ENCODE measurements around the gene UMODL1. TPM values are rescaled to one million over a fixed set of nuclear protein-coding genes. Genes with fewer than 3 reads are reported as not detected.

The UMODL1 gene
- total RNA-seq, 2 donors from 2014 or later = 0.11 TPM; not detected in 1

- ATAC-seq (replicated peaks) = no peak
- Mint-ChIP-seq H3K4me3 (no peak overlapping the region), H3K4me1 (peaks cover 6% of the 10 kb centered on the region), H3K27ac (no peak overlapping the region), H3K9me3 (no peaks in the 10 kb centered on the region), H3K36me3 (ENCODE audit: low read depth) (no peaks in the 10 kb centered on the region), H3K27me3 (no peaks in the 10 kb centered on the region)
These were observed 78.7 kb downstream of the UMODL1 start for GRCh38 chr21:42149656-42150473.

- no peak for ATAC-seq (replicated peaks)
- H3K27ac Mint-ChIP-seq = no peak overlapping the region
- H3K4me3 Mint-ChIP-seq = no peak overlapping the region
- no peaks in the 10 kb centered on the region for H3K9me3 Mint-ChIP-seq
- H3K4me1 Mint-ChIP-seq = peaks cover 2% of the 10 kb centered on the region
- H3K36me3 Mint-ChIP-seq (ENCODE audit: low read depth) = no peaks in the 10 kb centered on the region
- no peaks in the 10 kb centered on the region for H3K27me3 Mint-ChIP-seq
These were observed 79.5 kb downstream of the UMODL1 start for GRCh38 chr21:42150474-42151085.

GRCh38 chr21:42151148-42151947 lies 80.2 kb downstream of the UMODL1 start:
- no peaks in the 10 kb centered on the region for H3K27me3 Mint-ChIP-seq
- H3K4me1 Mint-ChIP-seq = no peaks in the 10 kb centered on the region
- no peak overlapping the region for H3K27ac Mint-ChIP-seq
- H3K36me3 Mint-ChIP-seq (ENCODE audit: low read depth) = no peaks in the 10 kb centered on the region
- no peak overlapping the region for H3K4me3 Mint-ChIP-seq
- no peaks in the 10 kb centered on the region for H3K9me3 Mint-ChIP-seq
- no peak for ATAC-seq (replicated peaks)

GRCh38 chr21:42151948-42152220 lies 80.8 kb downstream of the UMODL1 start:
- no peak for ATAC-seq (replicated peaks)
- Mint-ChIP-seq H3K4me3 (no peak overlapping the region), H3K4me1 (no peaks in the 10 kb centered on the region), H3K27ac (no peak overlapping the region), H3K27me3 (no peaks in the 10 kb centered on the region), H3K36me3 (ENCODE audit: low read depth) (no peaks in the 10 kb centered on the region), H3K9me3 (no peaks in the 10 kb centered on the region)

GRCh38 chr21:42153046-42153686 lies 82.0 kb downstream of the UMODL1 start:
- no peak overlapping the region for H3K4me3 Mint-ChIP-seq
- no peaks in the 10 kb centered on the region for H3K4me1 Mint-ChIP-seq
- no peak for ATAC-seq (replicated peaks)
- no peaks in the 10 kb centered on the region for H3K36me3 Mint-ChIP-seq (ENCODE audit: low read depth)
- H3K27me3 Mint-ChIP-seq = no peaks in the 10 kb centered on the region
- H3K9me3 Mint-ChIP-seq = no peaks in the 10 kb centered on the region
- no peak overlapping the region for H3K27ac Mint-ChIP-seq

GRCh38 chr21:42153746-42154145 lies 82.6 kb downstream of the UMODL1 start:
- Mint-ChIP-seq H3K27me3 (no peaks in the 10 kb centered on the region), H3K4me3 (no peak overlapping the region), H3K27ac (no peak overlapping the region), H3K4me1 (no peaks in the 10 kb centered on the region), H3K9me3 (no peaks in the 10 kb centered on the region), H3K36me3 (ENCODE audit: low read depth) (no peaks in the 10 kb centered on the region)
- ATAC-seq (replicated peaks) = no peak

- no peak overlapping the region for H3K27ac Mint-ChIP-seq
- no peaks in the 10 kb centered on the region for H3K36me3 Mint-ChIP-seq (ENCODE audit: low read depth)
- H3K9me3 Mint-ChIP-seq = no peaks in the 10 kb centered on the region
- no peaks in the 10 kb centered on the region for H3K27me3 Mint-ChIP-seq
- no peak for ATAC-seq (replicated peaks)
- no peaks in the 10 kb centered on the region for H3K4me1 Mint-ChIP-seq
- H3K4me3 Mint-ChIP-seq = no peak overlapping the region
These were observed 83.3 kb downstream of the UMODL1 start for GRCh38 chr21:42154237-42155044.

- H3K27ac Mint-ChIP-seq = no peak overlapping the region
- no peak overlapping the region for H3K4me3 Mint-ChIP-seq
- no peaks in the 10 kb centered on the region for H3K36me3 Mint-ChIP-seq (ENCODE audit: low read depth)
- H3K27me3 Mint-ChIP-seq = no peaks in the 10 kb centered on the region
- H3K4me1 Mint-ChIP-seq = no peaks in the 10 kb centered on the region
- ATAC-seq (replicated peaks) = no peak
- no peaks in the 10 kb centered on the region for H3K9me3 Mint-ChIP-seq
These were observed 84.1 kb downstream of the UMODL1 start for GRCh38 chr21:42155045-42155855.

- Mint-ChIP-seq H3K27me3 (no peaks in the 10 kb centered on the region), H3K27ac (no peak overlapping the region), H3K4me3 (no peak overlapping the region), H3K36me3 (ENCODE audit: low read depth) (no peaks in the 10 kb centered on the region), H3K4me1 (peaks cover 7% of the 10 kb centered on the region), H3K9me3 (no peaks in the 10 kb centered on the region)
- ATAC-seq (replicated peaks) = no peak
These were observed 85.8 kb downstream of the UMODL1 start for GRCh38 chr21:42156690-42157605.

- H3K27ac Mint-ChIP-seq = no peak overlapping the region
- no peak for ATAC-seq (replicated peaks)
- H3K9me3 Mint-ChIP-seq = no peaks in the 10 kb centered on the region
- no peak overlapping the region for H3K4me3 Mint-ChIP-seq
- H3K27me3 Mint-ChIP-seq = no peaks in the 10 kb centered on the region
- peaks cover 11% of the 10 kb centered on the region for H3K4me1 Mint-ChIP-seq
- no peaks in the 10 kb centered on the region for H3K36me3 Mint-ChIP-seq (ENCODE audit: low read depth)
These were observed 86.6 kb downstream of the UMODL1 start for GRCh38 chr21:42157606-42158310.

GRCh38 chr21:42158846-42159245 lies 87.7 kb downstream of the UMODL1 start:
- H3K27ac Mint-ChIP-seq = no peak overlapping the region
- no peak overlapping the region for H3K4me3 Mint-ChIP-seq
- H3K4me1 Mint-ChIP-seq = peaks cover 11% of the 10 kb centered on the region
- H3K9me3 Mint-ChIP-seq = no peaks in the 10 kb centered on the region
- H3K27me3 Mint-ChIP-seq = no peaks in the 10 kb centered on the region
- ATAC-seq (replicated peaks) = no peak
- H3K36me3 Mint-ChIP-seq (ENCODE audit: low read depth) = no peaks in the 10 kb centered on the region

- no peak for ATAC-seq (replicated peaks)
- Mint-ChIP-seq H3K4me1 (peaks cover 15% of the 10 kb centered on the region), H3K27me3 (no peaks in the 10 kb centered on the region), H3K4me3 (no peak overlapping the region), H3K36me3 (ENCODE audit: low read depth) (no peaks in the 10 kb centered on the region), H3K9me3 (no peaks in the 10 kb centered on the region), H3K27ac (no peak overlapping the region)
These were observed 88.5 kb downstream of the UMODL1 start for GRCh38 chr21:42159560-42160110.
